HG03342 (cell line): Measurements from ENCODE around the gene RNF223.
"Not testable (repeated sequence)": the region's sequence is repeated elsewhere in the genome, so short reads cannot be mapped to it uniquely, and the experiment has no call there.

Experiments
- ATAC-seq: cut with Tn5 transposase; IDR thresholded peaks from one replicate; pipeline ENCODE4 v1.9.1; 2021; ENCODE audit warnings: mild to moderate bottlenecking, moderate library complexity; ENCODE audit not compliant: unreplicated experiment

RNF223 gene

GRCh38 chr1:1110561-1110971 lies 36.5 kb upstream of the RNF223 start:
- ATAC-seq, result no peak

DNA sequence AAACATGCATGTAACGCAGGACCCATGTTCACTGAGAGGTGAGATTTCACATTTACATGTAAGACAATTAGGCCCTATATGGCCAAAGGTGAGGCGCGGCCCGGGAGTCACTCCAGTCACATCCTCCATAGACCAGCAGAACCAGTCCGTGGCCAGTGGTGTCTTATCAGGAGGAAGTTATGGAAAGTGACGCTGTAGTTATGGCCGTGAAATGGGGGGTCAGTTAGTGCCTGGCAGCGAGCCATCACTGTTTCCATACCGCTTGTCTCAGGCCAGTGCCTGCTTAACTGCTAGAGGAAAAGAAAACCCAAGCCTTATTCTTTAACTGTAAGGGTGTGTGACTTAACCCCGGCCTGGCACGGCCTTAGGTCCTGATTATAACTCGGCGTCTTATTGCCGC lies 35.6 kb upstream of the RNF223 start:
- no peak for ATAC-seq

- no peak for ATAC-seq
Observed at GRCh38 chr1:1106510-1107221, 32.6 kb upstream of the RNF223 start.

GRCh38 chr1:1104152-1104551 lies 30.0 kb upstream of the RNF223 start:
- not testable (repeated sequence) for ATAC-seq

DNA sequence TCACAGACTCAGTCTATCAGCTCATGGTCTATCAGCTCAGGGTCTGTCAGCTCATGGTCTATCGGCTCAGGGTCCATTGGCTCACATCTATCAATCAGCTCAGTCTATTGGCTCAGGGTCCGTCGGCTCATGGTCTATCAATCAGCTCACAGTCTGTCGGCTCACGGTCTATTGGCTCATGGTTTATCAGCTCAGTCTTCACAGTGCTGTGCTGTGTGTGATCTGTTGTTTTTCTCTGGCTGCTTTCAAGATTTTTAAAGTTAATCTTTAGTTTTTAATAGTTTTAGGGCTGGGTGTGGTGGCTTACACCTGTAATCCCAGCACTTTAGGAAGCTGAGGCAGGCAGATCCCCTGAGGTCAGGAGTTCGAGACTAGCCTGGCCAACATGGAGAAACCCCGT lies 27.4 kb upstream of the RNF223 start:
- ATAC-seq, result no peak

- ATAC-seq, result no peak
Observed at GRCh38 chr1:1100296-1100695, 26.2 kb upstream of the RNF223 start.

GRCh38 chr1:1099506-1100183 lies 25.5 kb upstream of the RNF223 start:
- ATAC-seq, result no peak

DNA sequence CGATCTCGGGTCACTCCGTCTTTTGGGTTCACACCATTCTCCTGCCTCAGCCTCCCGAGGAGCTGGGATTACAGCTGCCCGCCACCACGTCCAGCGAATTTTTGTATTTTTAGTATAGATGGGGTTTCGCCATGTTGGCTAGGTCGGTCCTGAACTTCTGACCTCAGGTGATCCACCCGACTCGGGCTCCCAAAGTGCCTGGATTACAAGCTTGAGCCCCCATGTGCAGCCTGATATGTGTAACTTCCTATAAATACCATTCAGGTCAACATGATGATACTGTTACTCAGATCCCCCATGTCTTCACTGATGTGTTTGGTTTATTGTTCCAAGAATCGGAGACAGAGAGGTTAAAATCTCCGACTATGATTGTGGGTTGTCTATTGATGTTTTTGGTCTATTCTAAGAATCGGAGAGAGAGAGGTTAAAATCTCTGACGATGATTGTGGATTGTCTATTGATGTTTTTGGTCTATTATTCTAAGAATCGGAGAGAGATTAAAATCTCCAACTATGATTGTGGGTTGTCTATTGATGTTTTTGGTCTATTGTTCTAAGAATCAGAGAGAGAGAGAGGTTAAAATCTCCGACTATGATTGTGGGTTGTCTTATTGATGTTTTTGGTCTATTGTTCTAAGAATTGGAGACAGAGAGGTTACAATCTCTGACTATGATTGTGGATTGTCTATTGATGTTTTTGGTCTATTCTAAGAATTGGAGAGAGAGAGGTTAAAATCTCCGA lies 24.7 kb upstream of the RNF223 start:
- no peak for ATAC-seq

- not testable (repeated sequence) for ATAC-seq
Observed at GRCh38 chr1:1096136-1096535, 22.0 kb upstream of the RNF223 start.

GRCh38 chr1:1094981-1095380 lies 20.9 kb upstream of the RNF223 start:
- ATAC-seq, result no peak

- no peak for ATAC-seq
Observed at GRCh38 chr1:1093610-1093943, 19.5 kb upstream of the RNF223 start.

- no peak for ATAC-seq
Observed at GRCh38 chr1:1092894-1093609, 18.9 kb upstream of the RNF223 start.

DNA sequence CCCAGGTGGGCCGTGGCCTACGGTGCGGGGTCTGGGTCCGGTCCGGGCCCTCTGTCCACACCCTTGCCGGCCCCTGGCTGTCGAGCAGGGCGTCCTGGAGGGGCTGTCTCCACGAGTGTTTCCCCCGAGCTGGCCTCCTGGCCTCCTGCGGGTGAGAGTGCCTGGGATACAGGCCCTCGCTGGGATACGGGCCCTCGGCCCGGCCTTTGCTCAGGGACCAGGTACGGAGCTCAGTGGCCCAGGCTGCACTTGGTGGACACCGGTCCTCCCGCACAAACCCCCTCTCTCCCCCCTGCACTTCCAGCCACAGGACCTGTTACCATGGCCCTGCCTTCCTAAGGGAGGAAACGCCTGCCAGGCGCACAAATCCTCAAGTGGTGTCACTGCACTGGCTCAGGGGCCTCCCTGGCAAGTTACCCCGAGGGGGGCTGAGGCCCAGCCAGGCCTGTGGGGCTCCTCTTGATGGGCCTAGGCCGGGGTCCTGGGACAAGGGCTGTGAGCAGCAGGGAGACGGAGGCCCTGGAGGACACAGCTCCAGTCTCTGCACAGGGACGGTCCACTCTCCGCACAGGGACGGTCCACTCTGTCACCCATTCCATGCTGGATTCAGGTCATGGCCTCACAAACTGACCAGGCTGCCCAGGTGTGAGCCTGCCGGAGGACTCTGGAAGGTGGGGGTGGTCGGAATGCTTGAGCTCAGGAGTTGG lies 18.2 kb upstream of the RNF223 start:
- ATAC-seq, result no peak

DNA sequence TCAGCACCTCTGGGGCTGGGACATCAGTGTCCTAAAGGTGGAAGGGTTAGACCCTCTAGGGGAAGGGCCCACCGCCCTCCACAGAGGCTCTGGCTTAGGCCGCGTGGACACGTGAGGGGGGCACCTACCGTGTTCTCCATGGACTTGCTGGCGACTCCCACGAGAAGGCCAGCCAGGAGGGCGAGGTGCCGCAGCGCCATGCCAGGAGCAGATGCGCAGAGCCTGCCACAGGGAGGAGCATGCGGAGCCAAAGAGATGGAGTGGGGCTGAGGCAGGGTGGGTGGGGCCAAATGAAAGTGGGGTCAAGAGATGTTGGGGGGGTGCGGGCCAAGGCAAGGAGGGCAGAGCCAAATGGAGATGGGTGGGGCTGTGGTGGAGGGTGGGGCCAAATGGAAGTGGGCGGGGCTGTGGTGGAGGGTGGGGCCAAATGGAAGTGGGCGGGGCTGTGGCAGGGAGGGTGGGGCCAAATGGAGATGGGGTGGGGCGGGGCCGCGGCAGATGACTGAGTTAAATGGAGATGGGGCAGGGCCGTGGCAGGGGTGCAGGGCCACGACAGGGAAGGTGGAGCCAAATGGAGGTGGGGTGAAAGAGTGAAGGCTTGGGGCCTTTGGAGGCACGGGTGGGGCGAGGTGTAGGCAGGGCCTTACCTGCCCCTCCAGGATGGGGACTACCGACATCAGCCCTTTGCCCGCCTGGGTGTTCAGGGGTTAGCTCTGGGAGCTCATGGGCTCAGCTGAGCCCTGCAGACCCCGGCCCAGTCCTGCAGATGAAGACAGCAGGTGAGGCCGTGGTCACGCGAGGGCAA lies 17.4 kb upstream of the RNF223 start:
- ATAC-seq, result no peak

DNA sequence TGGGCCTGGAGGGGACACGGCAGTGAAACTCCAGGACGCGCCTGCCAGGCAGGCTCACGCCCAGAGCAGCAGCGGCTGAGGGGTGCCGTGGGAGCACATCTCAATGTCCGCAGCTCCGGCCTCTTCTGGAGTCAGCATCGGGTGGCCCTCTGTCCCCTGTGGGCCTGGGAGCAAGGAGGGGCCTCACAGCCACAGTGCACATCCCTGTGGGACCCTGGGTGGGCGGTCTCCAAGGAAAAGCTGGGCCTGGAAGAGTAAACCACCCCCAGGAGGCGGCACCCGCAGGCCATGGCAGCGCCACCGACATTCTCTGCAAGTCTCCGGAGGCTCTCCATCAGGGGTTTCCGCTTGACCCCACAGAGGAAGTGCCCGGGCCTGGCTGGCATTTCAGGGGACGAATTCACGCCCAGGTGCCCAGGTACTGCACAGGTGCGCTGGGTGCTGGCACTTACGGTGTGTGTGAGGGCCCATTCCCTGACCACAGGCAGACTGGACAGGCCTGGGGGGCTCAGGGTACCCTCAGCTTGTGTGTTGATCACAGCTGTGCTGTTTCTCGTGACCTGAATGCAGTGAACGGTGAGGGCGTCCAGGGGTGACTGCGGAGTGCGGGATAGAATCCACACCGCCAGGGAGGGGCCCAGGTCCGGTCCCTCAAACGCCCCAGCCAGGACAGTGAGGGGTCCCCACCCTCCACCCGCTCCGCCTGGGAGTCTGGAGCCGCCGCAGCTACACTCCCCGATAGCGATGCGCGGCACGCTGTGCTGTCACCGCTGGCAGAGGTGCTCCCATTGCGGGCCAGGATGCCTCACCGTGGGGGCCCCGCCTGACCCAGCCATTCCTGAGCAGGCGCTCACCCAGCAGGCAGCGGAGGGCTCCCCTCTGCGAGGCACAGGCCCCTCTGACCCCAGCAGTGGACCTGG lies 16.6 kb upstream of the RNF223 start:
- ATAC-seq, result no peak

GRCh38 chr1:1089731-1090423 lies 15.8 kb upstream of the RNF223 start:
- no peak for ATAC-seq

DNA sequence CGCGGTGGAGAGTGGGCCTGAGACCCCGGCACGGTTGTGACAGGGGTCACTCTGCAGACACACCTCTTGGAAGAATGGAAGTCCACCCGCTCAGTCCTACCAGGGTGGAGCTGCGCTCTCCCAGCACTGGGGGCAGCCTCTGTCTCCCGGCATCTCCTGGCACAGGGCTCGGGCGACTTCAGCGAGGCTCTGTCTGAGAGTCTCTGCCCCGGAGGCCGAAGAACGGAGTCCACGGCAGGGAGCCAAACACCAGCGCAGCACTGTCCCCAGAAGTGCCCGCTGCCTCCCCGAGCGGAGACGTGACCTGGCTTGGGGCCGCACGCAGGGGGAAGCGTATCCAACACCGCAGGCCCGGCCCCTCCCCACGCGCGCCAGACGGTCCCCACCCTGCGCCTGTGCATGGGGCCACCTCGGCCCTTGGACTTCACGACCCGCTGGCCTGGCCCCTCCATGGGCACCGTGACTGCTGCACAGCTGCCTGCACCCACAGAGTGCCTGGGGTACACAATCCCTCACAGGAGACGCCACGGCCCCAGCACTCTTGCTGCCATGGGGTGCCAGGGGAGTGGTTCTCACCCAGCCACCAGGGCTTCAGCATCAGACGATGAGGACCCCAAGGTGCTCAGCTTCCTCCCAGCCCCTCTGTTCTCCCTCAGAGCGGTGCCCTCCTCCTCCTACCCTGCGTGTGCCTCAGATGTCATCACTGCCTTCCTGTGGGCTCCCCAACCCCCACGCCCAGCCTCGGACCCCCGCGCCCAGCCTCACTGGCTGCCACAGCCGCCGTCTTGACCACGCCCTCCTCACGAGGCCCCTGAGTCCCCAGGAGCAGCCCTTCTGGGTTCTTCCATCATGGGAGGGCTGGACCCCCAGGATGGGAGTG lies 14.9 kb upstream of the RNF223 start:
- no peak for ATAC-seq
